ENCODE measurements around the gene GTF3C2. TPM values are rescaled to one million over a fixed set of nuclear protein-coding genes. Genes with fewer than 3 reads are reported as not detected.

Gene GTF3C2
- total RNA-seq, 1 experiment from 2014 or later: 109 TPM

DNA sequence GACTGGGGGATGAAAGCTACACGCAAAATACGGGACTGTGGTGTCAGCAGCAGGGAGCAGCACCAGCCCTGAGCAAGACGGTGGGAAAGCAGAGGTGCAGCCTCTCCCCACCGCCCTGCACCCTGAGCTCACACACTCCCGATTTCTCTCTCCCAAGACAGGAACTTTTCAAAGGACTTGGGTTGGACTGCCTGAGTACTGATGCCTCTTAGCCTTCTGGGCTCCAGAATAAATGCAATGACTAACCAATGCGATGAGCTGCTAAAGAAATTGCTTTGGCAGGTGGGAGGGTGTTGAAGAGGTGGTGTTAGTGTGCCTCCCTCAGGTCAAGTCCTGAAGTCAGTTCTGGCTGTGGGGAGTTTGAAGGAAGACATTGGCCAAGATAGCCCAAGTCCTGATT is 64.7 kb downstream of the GTF3C2 start:
- no peak overlapping the region for H2BK15ac ChIP-seq (ENCODE audit: low read depth, low read length)
- H2AFZ ChIP-seq (ENCODE audit: low read length): no peak overlapping the region
- no peak overlapping the region for H2BK120ac ChIP-seq (ENCODE audit: low read depth, low read length, poor library complexity, severe bottlenecking)
- no peak overlapping the region for H3K56ac ChIP-seq (ENCODE audit: insufficient read length, low read depth, low read length)
- no peaks in the 10 kb centered on the region for H3K23me2 ChIP-seq (ENCODE audit: insufficient read length, low read depth, low read length, poor library complexity, severe bottlenecking)
- no peak overlapping the region for H3K4me2 ChIP-seq (ENCODE audit: insufficient read depth, insufficient read length, low read length)
- no peak overlapping the region for H4K91ac ChIP-seq (ENCODE audit: insufficient read length, low read depth, low read length)
- H2BK5ac ChIP-seq (ENCODE audit: insufficient read length, low read length): no peak overlapping the region
- H3K9me3 ChIP-seq (ENCODE audit: control insufficient read depth, low read depth, low read length): no peaks in the 10 kb centered on the region
- H4K20me1 ChIP-seq (ENCODE audit: control insufficient read depth, insufficient read depth, insufficient read length): no peaks in the 10 kb centered on the region
- H3K27ac ChIP-seq (ENCODE audit: insufficient read length, low read depth, low read length): no peak overlapping the region
- no peak overlapping the region for H4K5ac ChIP-seq (ENCODE audit: insufficient read length, low read depth, low read length)
- no peak overlapping the region for H4K8ac ChIP-seq (replicated peaks; ENCODE audit: insufficient read length, low read depth, low read length)
- H3K4me1 ChIP-seq (ENCODE audit: insufficient read depth, low read length): no peaks in the 10 kb centered on the region; the same call in 1 of the 2 replicates
- H3K27me3 Mint-ChIP-seq (ENCODE audit: low read depth): peaks cover 4% of the 10 kb centered on the region; the same call in 1 of the 2 replicates
- DNase-seq: peak; percentile 68
- H3K14ac ChIP-seq (ENCODE audit: insufficient read depth, low read length): no peak overlapping the region
- H3K9ac ChIP-seq (ENCODE audit: extremely low read depth, insufficient read length, low read length): no peak overlapping the region
- H3K18ac ChIP-seq (ENCODE audit: insufficient read length, low read depth, low read length): no peak overlapping the region
- TF ChIP-seq, protein P1, sequence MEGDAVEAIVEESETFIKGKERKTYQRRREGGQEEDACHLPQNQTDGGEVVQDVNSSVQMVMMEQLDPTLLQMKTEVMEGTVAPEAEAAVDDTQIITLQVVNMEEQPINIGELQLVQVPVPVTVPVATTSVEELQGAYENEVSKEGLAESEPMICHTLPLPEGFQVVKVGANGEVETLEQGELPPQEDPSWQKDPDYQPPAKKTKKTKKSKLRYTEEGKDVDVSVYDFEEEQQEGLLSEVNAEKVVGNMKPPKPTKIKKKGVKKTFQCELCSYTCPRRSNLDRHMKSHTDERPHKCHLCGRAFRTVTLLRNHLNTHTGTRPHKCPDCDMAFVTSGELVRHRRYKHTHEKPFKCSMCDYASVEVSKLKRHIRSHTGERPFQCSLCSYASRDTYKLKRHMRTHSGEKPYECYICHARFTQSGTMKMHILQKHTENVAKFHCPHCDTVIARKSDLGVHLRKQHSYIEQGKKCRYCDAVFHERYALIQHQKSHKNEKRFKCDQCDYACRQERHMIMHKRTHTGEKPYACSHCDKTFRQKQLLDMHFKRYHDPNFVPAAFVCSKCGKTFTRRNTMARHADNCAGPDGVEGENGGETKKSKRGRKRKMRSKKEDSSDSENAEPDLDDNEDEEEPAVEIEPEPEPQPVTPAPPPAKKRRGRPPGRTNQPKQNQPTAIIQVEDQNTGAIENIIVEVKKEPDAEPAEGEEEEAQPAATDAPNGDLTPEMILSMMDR (conservative IDR thresholded peaks at IDR 0.05): peak; percentile 68
- no peaks in the 10 kb centered on the region for H3K79me2 ChIP-seq (ENCODE audit: insufficient read depth, low read length)
- H2BK20ac ChIP-seq (ENCODE audit: low read depth, low read length, poor library complexity, severe bottlenecking): no peak overlapping the region
- H3K9me3 Mint-ChIP-seq: no peaks in the 10 kb centered on the region
- H3K23ac ChIP-seq (ENCODE audit: insufficient read length, low read depth, low read length): no peak overlapping the region
- no CpG with 5 or more reads among the region's 6 CpGs for WGBS (ENCODE audit: extremely low coverage, insufficient read length, low lambda C conversion rate)
- no peaks in the 10 kb centered on the region for H3K36me3 Mint-ChIP-seq (ENCODE audit: insufficient read depth in 1 of 3, low read depth in 3 of 3)
- no peaks in the 10 kb centered on the region for H3K27me3 ChIP-seq (ENCODE audit: insufficient read depth, low read length)
- no peak overlapping the region for H3K4ac ChIP-seq (ENCODE audit: low read depth, low read length)
- no peak overlapping the region for H2BK12ac ChIP-seq (ENCODE audit: insufficient read length, low read depth, low read length)
- peaks cover 13% of the 10 kb centered on the region in 2 experiments for H3K4me1 Mint-ChIP-seq
- no peak overlapping the region for H2AK5ac ChIP-seq (ENCODE audit: insufficient read length, low read length)
- no peak overlapping the region for H3T11ph ChIP-seq (ENCODE audit: low read length)
- peak overlapping the region in 1 of 3 experiments; percentile 31; a peak in 1 of 7 replicates for H3K27ac Mint-ChIP-seq
- no peaks in the 10 kb centered on the region for H3K79me1 ChIP-seq (ENCODE audit: insufficient read depth, low read depth, low read length, poor library complexity, severe bottlenecking)
- no peak overlapping the region for H3K4me3 Mint-ChIP-seq
